Stimulated activated CD8-positive, alpha-beta memory T cell treated with anti-CD3 and anti-CD28 coated beads, Interleukin-2, amount 100 ng/mL, for 48 hours (primary cell): ENCODE data around the gene LRPAP1.

Source experiments
- DNase-seq, 2 donors: peaks; one replicate each; pipeline ENCODE4 v3.0.0-alpha.2; 2020; ENCODE audit warnings: low read depth in 2 of 2

The LRPAP1 gene

DNA sequence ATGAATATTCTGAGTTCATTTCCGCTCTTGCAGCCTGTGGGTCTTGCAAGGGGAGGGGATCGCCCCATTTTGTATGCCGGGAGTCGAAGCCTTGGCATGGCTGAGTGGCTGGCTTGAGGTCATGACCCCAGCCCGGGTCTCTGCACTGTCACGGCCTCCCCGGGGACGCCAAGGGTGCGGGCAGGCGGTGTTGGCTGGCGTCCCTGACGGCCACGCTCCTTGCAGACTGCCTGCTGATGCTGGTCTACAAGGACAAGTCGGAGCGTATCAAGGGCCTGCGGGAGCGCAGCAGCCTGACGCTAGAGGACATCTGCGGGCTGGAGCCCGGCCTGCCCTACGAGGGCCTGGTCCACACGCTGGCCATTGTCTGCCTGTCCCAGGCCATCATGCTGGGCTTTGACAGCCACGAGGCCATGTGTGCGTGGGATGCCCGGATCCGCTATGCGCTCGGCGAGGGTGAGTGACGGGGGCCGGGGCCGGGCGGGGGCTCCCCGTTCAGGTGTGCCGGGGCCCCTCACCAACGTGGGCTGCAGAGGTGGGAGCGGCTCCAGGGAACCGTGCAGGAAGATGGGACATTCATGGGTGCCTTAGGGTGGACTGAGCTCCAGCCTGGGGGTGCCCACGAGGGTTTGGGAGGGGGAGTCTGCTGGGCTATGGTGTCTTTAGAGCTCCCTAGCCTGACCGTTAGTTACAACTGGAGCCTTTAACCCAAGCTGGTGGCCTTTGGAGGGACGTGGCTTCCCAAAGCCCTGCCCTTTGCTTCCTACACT lies 58.9 kb downstream of the LRPAP1 start:
- DNase-seq: no peak

DNA sequence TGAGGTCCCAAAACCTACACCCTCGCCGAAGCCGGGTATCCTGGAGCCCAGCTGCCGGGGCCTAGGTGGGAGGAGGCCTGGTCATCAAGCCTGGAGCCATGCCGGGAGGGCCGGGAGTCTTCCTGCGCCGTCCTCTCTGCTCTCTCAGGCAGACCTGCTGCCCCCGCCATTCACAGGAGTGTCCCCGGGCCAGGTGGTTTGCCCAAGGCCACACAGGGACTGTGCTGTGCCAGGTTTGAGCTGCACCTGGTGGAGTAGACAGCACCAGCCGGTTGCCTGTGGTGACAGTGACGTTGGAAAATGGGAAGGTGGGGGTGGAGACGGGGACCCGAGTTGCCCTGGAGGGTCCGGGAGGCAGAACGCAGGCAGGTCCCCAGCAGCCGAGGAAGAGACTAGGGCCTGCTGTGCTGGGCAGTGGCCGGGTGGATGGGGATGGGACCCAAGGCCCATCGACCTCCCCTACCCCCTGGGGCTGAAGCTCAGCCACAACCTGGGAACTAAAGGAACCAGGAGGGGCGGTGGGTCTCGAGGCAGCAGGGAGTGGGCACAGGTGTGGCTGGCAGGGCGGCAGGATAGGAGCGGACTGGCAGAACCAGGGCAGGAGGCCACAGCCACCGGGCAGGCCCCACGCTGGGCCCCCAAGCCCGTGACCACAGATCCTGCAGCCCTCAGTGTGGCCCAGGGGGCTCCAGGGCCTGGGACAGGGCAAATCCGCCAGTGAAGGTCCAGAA lies 59.6 kb downstream of the LRPAP1 start:
- DNase-seq: no peak

DNA sequence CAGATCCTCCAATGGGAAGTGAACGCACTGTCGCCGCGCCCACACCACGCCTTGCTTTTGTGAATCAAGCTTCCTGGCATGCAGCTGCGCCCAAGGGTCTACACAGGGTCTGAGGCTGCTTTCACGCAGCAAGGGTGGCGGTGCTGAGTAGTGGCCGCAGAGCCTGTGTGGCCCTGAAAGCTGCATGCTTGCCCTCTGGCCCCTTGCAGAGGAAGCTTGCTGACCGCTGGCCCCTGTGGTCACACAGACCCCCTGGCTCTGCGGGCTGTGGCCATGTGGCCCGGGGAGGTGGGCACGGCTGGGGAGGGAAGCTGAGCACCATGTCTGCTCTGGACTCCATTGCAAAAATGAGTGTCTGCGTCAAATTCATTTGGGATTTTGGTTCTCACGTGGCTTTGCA lies 60.3 kb downstream of the LRPAP1 start:
- DNase-seq: no peak

DNA sequence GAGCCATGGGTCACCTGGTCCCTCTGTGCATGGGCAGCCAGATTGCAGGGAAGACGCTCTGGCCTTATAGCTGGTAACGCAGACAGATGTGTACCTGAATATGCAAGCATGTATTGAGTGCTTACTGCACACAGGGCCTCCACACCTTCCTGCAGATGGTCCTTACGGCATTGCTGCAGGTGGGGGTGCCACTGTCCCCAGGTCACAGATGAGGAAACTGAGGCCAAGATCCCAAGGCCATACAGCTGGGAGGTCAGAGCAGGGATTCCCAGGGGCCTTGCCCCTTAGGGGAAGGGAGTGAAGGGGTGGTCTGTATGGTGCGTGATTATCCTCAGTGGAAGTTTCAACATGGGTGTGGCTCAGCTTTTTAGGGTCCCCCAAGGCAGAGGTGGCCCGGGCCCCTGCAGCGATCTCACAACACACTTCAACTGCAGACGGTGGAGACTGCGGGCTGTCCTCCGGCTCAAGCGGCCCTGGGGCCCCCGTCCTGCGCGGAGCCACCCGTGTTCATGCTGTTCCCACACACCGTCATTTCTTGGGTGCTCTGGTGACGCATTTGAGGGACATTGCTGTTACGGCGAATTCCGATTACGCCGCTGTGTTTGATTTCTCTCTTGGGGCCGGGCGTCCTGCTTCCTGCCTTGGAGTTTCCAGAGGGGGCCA lies 61.0 kb downstream of the LRPAP1 start:
- DNase-seq: no peak

- DNase-seq: no peak
These were observed 61.8 kb downstream of the LRPAP1 start for GRCh38 chr4:3470244-3471097.

GRCh38 chr4:3469386-3470243 lies 62.6 kb downstream of the LRPAP1 start:
- no peak for DNase-seq

DNA sequence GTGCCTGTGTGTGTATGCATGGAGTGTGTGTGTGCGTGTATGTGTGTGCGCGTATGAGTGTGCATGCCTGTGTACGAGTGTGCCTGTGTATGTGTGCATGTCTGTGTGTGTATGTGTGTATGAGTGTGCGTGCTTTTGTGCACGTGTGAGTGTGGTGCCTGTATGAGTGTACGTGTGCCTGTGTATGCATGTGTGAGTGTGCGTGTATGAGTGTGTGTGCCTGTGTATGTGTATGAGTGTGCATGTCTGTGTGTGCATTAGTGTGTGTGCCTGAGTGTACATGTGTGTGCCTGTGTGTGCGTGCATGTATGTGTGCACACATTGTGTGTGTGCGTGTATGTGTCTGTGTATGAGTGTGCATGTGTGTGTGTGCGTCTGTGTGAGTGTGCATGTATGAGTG lies 63.4 kb downstream of the LRPAP1 start:
- no peak for DNase-seq

DNA sequence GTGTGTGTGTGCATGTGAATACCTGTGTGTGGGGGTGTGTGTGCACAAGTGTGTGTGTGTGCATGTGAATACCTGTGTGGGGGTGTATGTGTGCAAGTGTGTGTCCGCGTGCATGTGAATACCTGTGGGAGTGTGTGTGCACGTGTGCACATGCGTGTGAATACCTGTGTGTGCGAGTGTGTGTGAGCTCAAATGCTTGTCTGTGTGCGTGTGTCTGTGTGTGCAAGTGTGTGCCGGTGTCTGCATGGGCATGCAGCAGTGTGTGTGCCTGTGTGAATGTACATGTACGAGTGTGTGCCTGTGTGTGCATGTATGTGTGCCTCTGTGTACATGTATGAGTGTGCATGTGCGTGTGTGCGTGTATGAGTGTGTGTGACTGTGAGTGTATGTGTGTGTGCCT lies 64.1 kb downstream of the LRPAP1 start:
- no peak for DNase-seq

- no peak for DNase-seq
These were observed 64.6 kb downstream of the LRPAP1 start for GRCh38 chr4:3467601-3468031.

DNA sequence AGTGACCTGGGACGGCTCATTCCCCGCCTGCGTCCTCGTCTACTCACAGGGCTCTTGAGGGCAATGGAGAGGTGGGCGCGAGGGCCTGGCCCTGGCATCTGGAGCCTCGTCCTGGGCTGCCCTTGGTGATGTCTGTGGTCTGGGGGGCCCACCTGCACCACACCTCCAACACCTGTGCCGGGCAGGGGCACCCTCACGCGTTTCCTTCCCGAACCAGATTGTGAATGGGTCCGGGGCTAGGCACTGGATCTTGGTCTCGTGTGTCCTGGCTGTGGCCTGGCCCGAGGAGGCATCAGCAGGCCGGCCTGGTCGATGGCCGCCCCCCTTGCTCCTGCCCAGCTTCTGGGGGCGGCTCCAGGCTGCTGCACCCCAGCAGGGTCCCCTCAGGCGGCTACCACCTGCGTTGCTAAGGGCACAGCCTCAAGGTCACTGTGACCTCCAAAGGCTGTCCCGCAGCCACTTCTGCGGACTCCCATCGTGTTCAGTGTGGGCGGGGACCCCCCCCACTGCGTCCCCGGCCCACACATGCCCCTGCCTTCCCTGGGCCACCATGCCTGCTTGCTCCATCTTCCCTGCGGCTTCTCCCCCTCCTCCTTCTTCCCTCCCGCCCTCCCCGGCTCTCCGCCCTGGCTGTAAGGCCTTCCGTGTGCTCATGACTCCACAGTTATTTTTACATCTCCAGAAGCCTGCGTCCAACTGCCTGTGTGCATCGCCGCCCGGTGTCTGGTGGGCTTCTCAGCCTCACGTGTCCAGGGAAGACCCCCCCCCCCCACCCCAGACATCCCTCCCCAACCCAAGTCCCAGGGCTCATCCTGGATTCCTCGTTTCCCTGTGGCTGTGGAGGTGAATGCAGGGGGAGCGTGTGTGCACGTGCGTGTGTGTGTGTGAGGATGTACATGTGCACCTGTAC lies 65.3 kb downstream of the LRPAP1 start:
- DNase-seq: no peak

DNA sequence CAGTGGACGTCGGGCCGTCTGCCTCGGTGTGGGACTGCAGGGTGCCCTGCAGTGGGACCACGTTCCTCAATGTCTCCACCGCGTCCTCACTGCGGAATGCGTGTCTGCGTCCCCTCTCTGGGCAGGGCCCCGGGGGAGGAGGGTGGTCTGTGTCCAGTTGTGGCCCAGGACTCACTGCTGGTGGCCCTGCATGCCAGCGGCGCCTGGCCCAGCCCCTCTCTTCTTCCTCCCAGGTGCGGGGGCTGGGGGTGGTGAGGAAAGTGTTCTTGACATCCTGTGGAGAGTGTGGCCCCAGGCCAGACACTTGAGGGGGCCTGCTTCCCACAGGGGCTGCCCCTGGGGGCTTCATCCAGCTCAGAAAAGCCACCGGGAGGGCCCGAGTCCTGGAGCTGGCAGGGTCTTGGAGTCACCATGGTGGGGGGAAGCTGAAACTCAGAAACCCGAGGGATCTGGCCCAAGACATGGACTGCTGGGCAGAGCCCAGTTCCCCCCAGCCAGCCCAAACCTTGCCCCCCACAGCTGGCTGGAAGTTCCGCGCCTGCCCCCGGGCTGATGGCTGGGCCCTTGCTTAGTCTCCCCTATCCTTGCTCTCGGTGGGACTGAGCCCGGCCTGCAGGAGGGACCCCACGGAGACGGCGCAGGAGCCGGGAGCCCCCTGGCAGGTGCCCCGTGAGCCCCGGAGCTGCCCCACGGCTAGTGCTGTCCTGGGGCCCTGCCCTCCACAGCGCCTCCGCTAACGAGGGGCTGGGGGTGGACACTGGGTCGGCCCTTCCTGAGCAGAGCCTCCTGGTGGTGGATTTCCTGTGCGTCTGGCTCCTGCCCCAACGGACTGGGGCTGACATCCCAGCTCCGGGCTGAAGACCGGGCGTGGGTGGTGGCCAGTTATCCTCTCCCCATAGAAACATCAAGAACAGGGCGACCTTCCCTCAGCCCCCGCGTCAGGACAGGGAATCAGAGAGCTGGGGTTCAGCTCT lies 66.2 kb downstream of the LRPAP1 start:
- DNase-seq: no peak

DNA sequence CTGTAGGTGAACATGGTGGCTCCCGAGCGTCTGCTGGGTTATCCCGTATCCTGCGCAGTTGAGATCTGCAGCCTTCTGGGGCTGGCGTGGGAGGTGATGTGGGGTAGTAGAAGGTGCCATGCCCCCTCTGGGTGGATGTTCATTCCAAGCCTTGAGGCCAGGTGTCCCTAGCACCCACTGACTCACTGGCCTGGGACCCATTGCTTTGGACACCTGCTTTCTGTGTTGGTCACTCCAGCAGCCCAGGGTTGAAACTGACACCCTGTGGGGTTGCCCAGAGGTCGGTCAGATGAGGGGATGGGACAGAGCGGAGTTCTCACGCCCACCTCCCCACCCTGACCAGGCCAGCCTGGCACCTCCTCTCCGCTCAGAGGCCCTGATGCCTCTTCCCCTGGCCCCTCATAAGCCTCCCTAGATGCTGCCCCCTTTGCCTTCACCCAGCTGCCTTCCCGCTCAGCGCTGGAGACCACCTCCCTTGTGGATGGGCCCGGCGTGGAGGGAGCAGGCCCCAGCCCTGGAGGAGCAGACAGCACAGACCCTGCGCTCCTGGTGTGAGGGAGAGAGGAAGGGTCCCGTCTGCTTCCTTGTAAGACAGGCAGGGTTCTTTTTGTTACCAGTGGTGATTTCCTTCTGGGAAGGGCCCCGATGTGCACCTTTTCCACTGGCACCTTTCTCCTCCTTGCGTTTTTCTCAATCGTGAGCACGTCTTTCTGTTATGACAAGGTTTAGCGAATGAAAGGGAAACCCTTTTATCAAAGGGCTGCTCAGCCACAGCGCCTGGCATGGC lies 67.1 kb downstream of the LRPAP1 start:
- no peak for DNase-seq

- no peak for DNase-seq
These were observed 67.8 kb downstream of the LRPAP1 start for GRCh38 chr4:3464349-3464905.

- DNase-seq: no peak
These were observed 68.5 kb downstream of the LRPAP1 start for GRCh38 chr4:3463556-3464348.

- no peak for DNase-seq
These were observed 69.3 kb downstream of the LRPAP1 start, which contains the start of gene DOK7 for GRCh38 chr4:3462790-3463415. DOK7 (plus strand) TSS chr4:3463306; CDS start chr4:3463376, 70 bp downstream.

- DNase-seq: no peak
These were observed 69.9 kb downstream of the LRPAP1 start for GRCh38 chr4:3462321-3462789.
